Testis (tissue), 3 donors: ENCODE results near the gene ADAMTSL1. TPM values are rescaled to one million over a fixed set of nuclear protein-coding genes. Genes with fewer than 3 reads are reported as not detected.

ENCODE experiments used
- DNase-seq: peaks from one replicate; pipeline ENCODE4 v3.0.0-alpha.2; 2019
- H3K27ac ChIP-seq, 2 donors: fragments of 200-600 bp; sonication (generic); one replicate each; pipeline ENCODE4 v1.5.1; 2019
- H3K27me3 ChIP-seq: fragments of 200-600 bp; sonication (generic); one replicate; pipeline ENCODE4 v1.5.1; 2019
- H3K36me3 ChIP-seq: fragments of 200-600 bp; sonication (generic); one replicate; pipeline ENCODE4 v1.5.1; 2017; ENCODE audit warnings: low read depth; ENCODE audit errors: missing control alignments
- H3K4me1 ChIP-seq: fragments of 200-600 bp; sonication (generic); one replicate; pipeline ENCODE4 v1.5.1; 2019
- H3K4me3 ChIP-seq, 2 donors: fragments of 200-600 bp; sonication (generic); one replicate each; pipeline ENCODE4 v1.5.1; 2017 to 2019
- H3K9me3 ChIP-seq: fragments of 200-600 bp; sonication (generic); one replicate; pipeline ENCODE4 v1.5.1; 2017
- POLR2A ChIP-seq: fragments of 450-650 bp; IDR thresholded peaks from one replicate; pipeline ENCODE4 v1.6.1; 2017; ENCODE audit warnings: antibody characterized with exemption, mild to moderate bottlenecking, moderate library complexity
- WGBS, 2 donors: methylation state at CpG; one replicate each; pipeline ENCODE4 v1.1.5; 2018; 5-methylcytosine and 5-hydroxymethylcytosine counted together
- intact Hi-C: fragments of 100-400 bp; cut with DNase I; formaldehyde crosslinking; loops from one replicate; pipeline ENCODE4 v1.15.1; 2023; ENCODE audit warnings: low total_unique reads
- polyA plus RNA-seq: library from polyadenylated mRNA; stranded (reverse); fragments of 350-450 nt; fragmentation: Illumina TruSeq; extraction: RNeasy Lipid Tissue Mini Kit (QIAGEN cat#74804); gene quantifications from one replicate; pipeline ENCODE4 v1.2.3, GENCODE V29; 2014; ENCODE audit warnings: low read depth, low replicate concordance; ENCODE audit not compliant: insufficient read depth
- total RNA-seq, 2 donors: library from RNA; depleted of rRNA; stranded (reverse); fragments of >200 nt; gene quantifications; one replicate each; pipeline ENCODE4 v1.2.3, GENCODE V29; 2016
- TF ChIP-seq, protein P1 (sequence below), 3 experiments: fragments of 450-650 bp in 2 of 3; fragments of 200-600 bp in 1 of 3; sonication (generic) in 1 of 3; IDR thresholded peaks; one replicate each; pipeline ENCODE4 v1.5.1; 2016 to 2019; ENCODE audit warnings: antibody characterized with exemption in 3 of 3, mild to moderate bottlenecking in 2 of 3, moderate library complexity in 1 of 3

The ADAMTSL1 gene
- total and polyA plus RNA-seq, 3 donors from 2014 or later: 4.7 to 12.3 (median 6.7) TPM

DNA sequence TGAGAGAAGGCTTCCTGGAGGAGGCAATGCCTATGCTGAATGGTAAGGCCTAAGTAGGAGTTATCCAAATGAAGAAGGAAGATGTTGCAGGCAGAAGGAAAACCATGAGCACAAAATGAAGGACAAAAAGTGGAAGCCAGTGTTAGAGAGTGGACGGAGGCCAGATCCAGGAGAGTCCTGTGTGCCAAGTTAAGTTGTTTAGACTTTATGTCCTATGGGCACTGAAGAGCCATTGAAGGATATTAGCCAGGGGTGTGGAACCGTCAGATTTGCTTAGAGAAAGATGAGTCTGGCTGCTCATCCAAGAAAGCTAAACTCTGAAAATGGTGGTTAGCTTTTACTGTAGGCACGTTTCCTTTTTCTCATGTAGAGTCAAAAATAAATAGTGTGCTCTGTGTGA is 254.7 kb downstream of the ADAMTSL1 start:
- intact Hi-C loops: no loop called here

GRCh38 chr9:18730241-18730640 is 256.3 kb downstream of the ADAMTSL1 start:
- 57% methylated on average over 3 of the region's 3 CpGs for WGBS, 2 donors
- intact Hi-C loops: no loop called here
- DNase-seq: no peak
- Histone ChIP-seq H3K4me1 (no peaks in the 10 kb centered on the region), H3K27me3 (no peaks in the 10 kb centered on the region), H3K36me3 (no peaks in the 10 kb centered on the region), H3K4me3 (no peak overlapping the region), H3K27ac (no peak overlapping the region), H3K9me3 (no peaks in the 10 kb centered on the region)
- TF ChIP-seq, protein P1, sequence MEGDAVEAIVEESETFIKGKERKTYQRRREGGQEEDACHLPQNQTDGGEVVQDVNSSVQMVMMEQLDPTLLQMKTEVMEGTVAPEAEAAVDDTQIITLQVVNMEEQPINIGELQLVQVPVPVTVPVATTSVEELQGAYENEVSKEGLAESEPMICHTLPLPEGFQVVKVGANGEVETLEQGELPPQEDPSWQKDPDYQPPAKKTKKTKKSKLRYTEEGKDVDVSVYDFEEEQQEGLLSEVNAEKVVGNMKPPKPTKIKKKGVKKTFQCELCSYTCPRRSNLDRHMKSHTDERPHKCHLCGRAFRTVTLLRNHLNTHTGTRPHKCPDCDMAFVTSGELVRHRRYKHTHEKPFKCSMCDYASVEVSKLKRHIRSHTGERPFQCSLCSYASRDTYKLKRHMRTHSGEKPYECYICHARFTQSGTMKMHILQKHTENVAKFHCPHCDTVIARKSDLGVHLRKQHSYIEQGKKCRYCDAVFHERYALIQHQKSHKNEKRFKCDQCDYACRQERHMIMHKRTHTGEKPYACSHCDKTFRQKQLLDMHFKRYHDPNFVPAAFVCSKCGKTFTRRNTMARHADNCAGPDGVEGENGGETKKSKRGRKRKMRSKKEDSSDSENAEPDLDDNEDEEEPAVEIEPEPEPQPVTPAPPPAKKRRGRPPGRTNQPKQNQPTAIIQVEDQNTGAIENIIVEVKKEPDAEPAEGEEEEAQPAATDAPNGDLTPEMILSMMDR (IDR thresholded peaks at IDR 0.05): no peak
- no peak for TF ChIP-seq POLR2A

More for the DNA sequence above, 254.7 kb downstream of the ADAMTSL1 start:
- Histone ChIP-seq H3K27ac (no peak overlapping the region), H3K4me3 (no peak overlapping the region), H3K9me3 (no peaks in the 10 kb centered on the region), H3K36me3 (no peaks in the 10 kb centered on the region), H3K4me1 (no peaks in the 10 kb centered on the region), H3K27me3 (no peaks in the 10 kb centered on the region)
- TF ChIP-seq, protein P1 (IDR thresholded peaks at IDR 0.05): no peak
- no peak for TF ChIP-seq POLR2A
- WGBS, 2 donors: 93 to 98% methylated on average over 3 of the region's 3 CpGs
- no peak for DNase-seq

GRCh38 chr9:18739127-18739526 is 265.2 kb downstream of the ADAMTSL1 start:
- Histone ChIP-seq H3K27ac (no peak overlapping the region), H3K4me3 (no peak overlapping the region), H3K27me3 (no peaks in the 10 kb centered on the region), H3K9me3 (no peaks in the 10 kb centered on the region), H3K36me3 (no peaks in the 10 kb centered on the region), H3K4me1 (no peaks in the 10 kb centered on the region)
- intact Hi-C loops: no loop called here
- TF ChIP-seq POLR2A: no peak
- TF ChIP-seq, protein P1 (IDR thresholded peaks at IDR 0.05): no peak
- no peak for DNase-seq

DNA sequence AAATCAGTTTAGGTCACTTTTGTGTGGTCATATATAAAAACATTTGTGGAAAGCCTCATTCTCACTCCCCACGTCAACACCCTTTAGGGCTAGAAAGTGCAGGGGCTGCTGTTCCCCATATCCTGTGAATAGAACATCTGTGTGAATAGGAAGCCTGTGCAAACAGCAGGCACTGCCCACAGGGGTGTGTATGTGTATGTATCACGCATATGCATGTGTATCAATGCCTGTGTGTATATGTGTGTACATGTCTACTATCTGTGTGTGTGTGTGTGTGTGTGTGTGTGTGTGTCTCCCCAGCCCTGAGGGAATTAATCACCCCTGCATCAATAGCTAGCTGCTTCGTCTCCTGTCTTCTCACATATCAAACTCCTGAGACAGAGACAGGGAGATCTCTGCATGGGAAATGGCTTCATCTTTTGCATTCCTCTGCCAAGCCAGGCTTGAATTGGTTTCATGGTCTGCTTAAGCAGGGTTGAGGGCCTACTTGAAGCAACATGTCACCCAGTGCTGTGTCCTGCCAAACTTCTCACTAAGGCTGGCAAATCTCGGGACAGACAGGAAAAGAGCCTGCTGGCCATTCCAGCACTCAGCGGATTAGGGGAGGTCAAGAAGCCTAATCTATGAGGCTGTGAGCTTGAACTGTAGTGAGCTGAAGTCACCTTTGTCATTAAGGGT is 265.8 kb downstream of the ADAMTSL1 start:
- Histone ChIP-seq H3K4me1 (no peaks in the 10 kb centered on the region), H3K9me3 (no peaks in the 10 kb centered on the region), H3K27ac (no peak overlapping the region), H3K36me3 (no peaks in the 10 kb centered on the region), H3K4me3 (no peak overlapping the region), H3K27me3 (no peaks in the 10 kb centered on the region)
- WGBS, 2 donors: 74 to 100% methylated on average over 4 to 5 of the region's 5 CpGs
- TF ChIP-seq POLR2A: no peak
- TF ChIP-seq, protein P1 (IDR thresholded peaks at IDR 0.05): no peak
- intact Hi-C loops: no loop called here
- no peak for DNase-seq

- Histone ChIP-seq H3K36me3 (no peaks in the 10 kb centered on the region), H3K4me3 (no peak overlapping the region), H3K27me3 (no peaks in the 10 kb centered on the region), H3K27ac (no peak overlapping the region), H3K4me1 (no peaks in the 10 kb centered on the region), H3K9me3 (no peaks in the 10 kb centered on the region)
- DNase-seq: no peak
- 75 to 90% methylated on average over 1 of the region's 1 CpG for WGBS, 2 donors
- TF ChIP-seq POLR2A: no peak
- TF ChIP-seq, protein P1 (IDR thresholded peaks at IDR 0.05): no peak
- intact Hi-C loops: no loop called here
Measured at GRCh38 chr9:18741359-18741758, 267.4 kb downstream of the ADAMTSL1 start.
